ENCODE measurements around the gene EMID1. TPM values are rescaled to one million over a fixed set of nuclear protein-coding genes. Genes with fewer than 3 reads are reported as not detected.

Gene EMID1
- total RNA-seq, 1 experiment from 2014 or later, result 6.1 TPM

- ATAC-seq, result no peak
- H3K36me3 Mint-ChIP-seq, result peaks cover 13% of the 10 kb centered on the region
- DNase-seq (ENCODE audit: low spot score), result no peak
Measured at GRCh38 chr22:29263791-29264276, 58.1 kb downstream of the EMID1 start.

DNA sequence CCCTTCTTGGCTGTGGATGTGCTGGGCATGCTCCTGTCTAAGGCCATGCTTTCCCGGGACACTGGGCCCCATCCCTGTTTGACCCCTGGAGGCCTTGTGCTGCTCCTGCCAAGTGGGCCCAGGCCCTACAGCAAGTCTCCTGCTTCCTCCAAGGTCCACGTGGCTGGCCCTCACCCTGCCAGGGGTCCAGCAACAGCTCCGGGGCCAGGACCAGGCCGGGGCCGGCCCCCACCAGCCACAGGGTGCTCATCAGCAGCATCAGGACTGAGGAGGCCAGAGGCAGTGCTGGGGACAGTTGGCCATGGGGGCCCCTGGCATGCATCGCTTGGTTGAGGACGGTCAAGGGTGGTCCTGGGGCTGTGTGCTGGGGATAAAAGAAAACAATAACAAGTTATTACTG, 59.6 kb downstream of the EMID1 start:
- Mint-ChIP-seq H3K4me3 (no peak overlapping the region), H3K4me1 (peaks cover 21% of the 10 kb centered on the region), H3K36me3 (peaks cover 25% of the 10 kb centered on the region), H3K9me3 (no peaks in the 10 kb centered on the region), H3K27me3 (ENCODE audit: low read depth) (peaks cover 4% of the 10 kb centered on the region), H3K27ac (no peak overlapping the region)
- DNase-seq (ENCODE audit: low spot score), result no peak
- no peak for ATAC-seq
- ChIA-PET CTCF (no interaction called here), POLR2A (no interaction called here)
- no peak for TF ChIP-seq JUN (CRISPR knock-in tag; IDR thresholded peaks at IDR 0.05)
- TF ChIP-seq, protein P1, sequence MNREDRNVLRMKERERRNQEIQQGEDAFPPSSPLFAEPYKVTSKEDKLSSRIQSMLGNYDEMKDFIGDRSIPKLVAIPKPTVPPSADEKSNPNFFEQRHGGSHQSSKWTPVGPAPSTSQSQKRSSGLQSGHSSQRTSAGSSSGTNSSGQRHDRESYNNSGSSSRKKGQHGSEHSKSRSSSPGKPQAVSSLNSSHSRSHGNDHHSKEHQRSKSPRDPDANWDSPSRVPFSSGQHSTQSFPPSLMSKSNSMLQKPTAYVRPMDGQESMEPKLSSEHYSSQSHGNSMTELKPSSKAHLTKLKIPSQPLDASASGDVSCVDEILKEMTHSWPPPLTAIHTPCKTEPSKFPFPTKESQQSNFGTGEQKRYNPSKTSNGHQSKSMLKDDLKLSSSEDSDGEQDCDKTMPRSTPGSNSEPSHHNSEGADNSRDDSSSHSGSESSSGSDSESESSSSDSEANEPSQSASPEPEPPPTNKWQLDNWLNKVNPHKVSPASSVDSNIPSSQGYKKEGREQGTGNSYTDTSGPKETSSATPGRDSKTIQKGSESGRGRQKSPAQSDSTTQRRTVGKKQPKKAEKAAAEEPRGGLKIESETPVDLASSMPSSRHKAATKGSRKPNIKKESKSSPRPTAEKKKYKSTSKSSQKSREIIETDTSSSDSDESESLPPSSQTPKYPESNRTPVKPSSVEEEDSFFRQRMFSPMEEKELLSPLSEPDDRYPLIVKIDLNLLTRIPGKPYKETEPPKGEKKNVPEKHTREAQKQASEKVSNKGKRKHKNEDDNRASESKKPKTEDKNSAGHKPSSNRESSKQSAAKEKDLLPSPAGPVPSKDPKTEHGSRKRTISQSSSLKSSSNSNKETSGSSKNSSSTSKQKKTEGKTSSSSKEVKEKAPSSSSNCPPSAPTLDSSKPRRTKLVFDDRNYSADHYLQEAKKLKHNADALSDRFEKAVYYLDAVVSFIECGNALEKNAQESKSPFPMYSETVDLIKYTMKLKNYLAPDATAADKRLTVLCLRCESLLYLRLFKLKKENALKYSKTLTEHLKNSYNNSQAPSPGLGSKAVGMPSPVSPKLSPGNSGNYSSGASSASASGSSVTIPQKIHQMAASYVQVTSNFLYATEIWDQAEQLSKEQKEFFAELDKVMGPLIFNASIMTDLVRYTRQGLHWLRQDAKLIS (CRISPR knock-in tag; IDR thresholded peaks at IDR 0.05; ENCODE audit: borderline replicate concordance), result no peak
- TF ChIP-seq EMX1 (CRISPR knock-in tag; IDR thresholded peaks at IDR 0.05), result no peak
- TF ChIP-seq GABPB1 (CRISPR knock-in tag; IDR thresholded peaks at IDR 0.05), result no peak
- TF ChIP-seq, protein P2, sequence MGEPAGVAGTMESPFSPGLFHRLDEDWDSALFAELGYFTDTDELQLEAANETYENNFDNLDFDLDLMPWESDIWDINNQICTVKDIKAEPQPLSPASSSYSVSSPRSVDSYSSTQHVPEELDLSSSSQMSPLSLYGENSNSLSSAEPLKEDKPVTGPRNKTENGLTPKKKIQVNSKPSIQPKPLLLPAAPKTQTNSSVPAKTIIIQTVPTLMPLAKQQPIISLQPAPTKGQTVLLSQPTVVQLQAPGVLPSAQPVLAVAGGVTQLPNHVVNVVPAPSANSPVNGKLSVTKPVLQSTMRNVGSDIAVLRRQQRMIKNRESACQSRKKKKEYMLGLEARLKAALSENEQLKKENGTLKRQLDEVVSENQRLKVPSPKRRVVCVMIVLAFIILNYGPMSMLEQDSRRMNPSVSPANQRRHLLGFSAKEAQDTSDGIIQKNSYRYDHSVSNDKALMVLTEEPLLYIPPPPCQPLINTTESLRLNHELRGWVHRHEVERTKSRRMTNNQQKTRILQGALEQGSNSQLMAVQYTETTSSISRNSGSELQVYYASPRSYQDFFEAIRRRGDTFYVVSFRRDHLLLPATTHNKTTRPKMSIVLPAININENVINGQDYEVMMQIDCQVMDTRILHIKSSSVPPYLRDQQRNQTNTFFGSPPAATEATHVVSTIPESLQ (CRISPR knock-in tag; IDR thresholded peaks at IDR 0.05), result no peak
- no peak for TF ChIP-seq CREB1 (CRISPR knock-in tag; IDR thresholded peaks at IDR 0.05)

More at GRCh38 chr22:29263791-29264276, 58.1 kb downstream of the EMID1 start:
- Mint-ChIP-seq H3K9me3 (no peaks in the 10 kb centered on the region), H3K4me3 (no peak overlapping the region), H3K27ac (no peak overlapping the region), H3K4me1 (peaks cover 9% of the 10 kb centered on the region), H3K27me3 (ENCODE audit: low read depth) (peaks cover 4% of the 10 kb centered on the region)
- POLR2A ChIA-PET, result no interaction called here
- CTCF ChIA-PET, result no interaction called here
- TF ChIP-seq, protein P1 (CRISPR knock-in tag; IDR thresholded peaks at IDR 0.05; ENCODE audit: borderline replicate concordance), result no peak
- TF ChIP-seq FOXK1 (CRISPR knock-in tag; IDR thresholded peaks at IDR 0.05) (no peak), MAX (CRISPR knock-in tag; IDR thresholded peaks at IDR 0.05) (no peak), SP1 (CRISPR knock-in tag; conservative IDR thresholded peaks at IDR 0.05) (no peak), KAT7 (CRISPR knock-in tag; IDR thresholded peaks at IDR 0.05; ENCODE audit: borderline replicate concordance) (no peak), USF1 (CRISPR knock-in tag; IDR thresholded peaks at IDR 0.05) (no peak)
- TF ChIP-seq, protein P3, sequence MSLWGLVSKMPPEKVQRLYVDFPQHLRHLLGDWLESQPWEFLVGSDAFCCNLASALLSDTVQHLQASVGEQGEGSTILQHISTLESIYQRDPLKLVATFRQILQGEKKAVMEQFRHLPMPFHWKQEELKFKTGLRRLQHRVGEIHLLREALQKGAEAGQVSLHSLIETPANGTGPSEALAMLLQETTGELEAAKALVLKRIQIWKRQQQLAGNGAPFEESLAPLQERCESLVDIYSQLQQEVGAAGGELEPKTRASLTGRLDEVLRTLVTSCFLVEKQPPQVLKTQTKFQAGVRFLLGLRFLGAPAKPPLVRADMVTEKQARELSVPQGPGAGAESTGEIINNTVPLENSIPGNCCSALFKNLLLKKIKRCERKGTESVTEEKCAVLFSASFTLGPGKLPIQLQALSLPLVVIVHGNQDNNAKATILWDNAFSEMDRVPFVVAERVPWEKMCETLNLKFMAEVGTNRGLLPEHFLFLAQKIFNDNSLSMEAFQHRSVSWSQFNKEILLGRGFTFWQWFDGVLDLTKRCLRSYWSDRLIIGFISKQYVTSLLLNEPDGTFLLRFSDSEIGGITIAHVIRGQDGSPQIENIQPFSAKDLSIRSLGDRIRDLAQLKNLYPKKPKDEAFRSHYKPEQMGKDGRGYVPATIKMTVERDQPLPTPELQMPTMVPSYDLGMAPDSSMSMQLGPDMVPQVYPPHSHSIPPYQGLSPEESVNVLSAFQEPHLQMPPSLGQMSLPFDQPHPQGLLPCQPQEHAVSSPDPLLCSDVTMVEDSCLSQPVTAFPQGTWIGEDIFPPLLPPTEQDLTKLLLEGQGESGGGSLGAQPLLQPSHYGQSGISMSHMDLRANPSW (CRISPR knock-in tag; conservative IDR thresholded peaks at IDR 0.05; ENCODE audit: low read depth), result no peak
- TF ChIP-seq, protein P4, sequence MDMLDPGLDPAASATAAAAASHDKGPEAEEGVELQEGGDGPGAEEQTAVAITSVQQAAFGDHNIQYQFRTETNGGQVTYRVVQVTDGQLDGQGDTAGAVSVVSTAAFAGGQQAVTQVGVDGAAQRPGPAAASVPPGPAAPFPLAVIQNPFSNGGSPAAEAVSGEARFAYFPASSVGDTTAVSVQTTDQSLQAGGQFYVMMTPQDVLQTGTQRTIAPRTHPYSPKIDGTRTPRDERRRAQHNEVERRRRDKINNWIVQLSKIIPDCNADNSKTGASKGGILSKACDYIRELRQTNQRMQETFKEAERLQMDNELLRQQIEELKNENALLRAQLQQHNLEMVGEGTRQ (CRISPR knock-in tag; IDR thresholded peaks at IDR 0.05), result no peak

Data from WTC11 (cell line).